Left colon (tissue), 2 donors: ENCODE data around the gene CORO2B. TPM values are rescaled to one million over a fixed set of nuclear protein-coding genes. Genes with fewer than 3 reads are reported as not detected.
"Not testable (repeated sequence)": the region's sequence is repeated elsewhere in the genome, so short reads cannot be mapped to it uniquely, and the experiment has no call there.

Experiments used
- ATAC-seq: fragments of 200-7000 bp; cut with Tn5 transposase; one replicate; pipeline ENCODE4 v1.9.1; 2020; ENCODE audit warnings: mild to moderate bottlenecking, moderate library complexity
- DNase-seq, 2 donors: peaks; one replicate each; pipeline ENCODE4 v3.0.0-alpha.2; 2020
- intact Hi-C, 2 donors: fragments of 100-400 bp; cut with DNase I in 1 of 2; cut with micrococcal nuclease in 1 of 2; formaldehyde crosslinking; loops; one replicate each; pipeline versions ENCODE4 v1.11.2 to v1.14.0; 2022; cut with DNase I, micrococcal nuclease
- total RNA-seq, 2 donors: library from RNA; stranded (reverse); fragmentation: NEBNext Ultra II Directional; extraction: Animal tissue kit (Norgen Biotek cat#: 25700); gene quantifications; one replicate each; pipeline ENCODE4 v1.2.1, GENCODE V29; 2021
- donor health status: DM: no; HTN: no; CAD: no.
- donor health status: DM: yes; HTN: yes; CAD: no.

The CORO2B gene
- total RNA-seq, 2 donors from 2014 or later, result 0.67 to 1.6 TPM

- no peak for ATAC-seq
- intact Hi-C loops, result no loop called here
- no peak for DNase-seq
Measured at GRCh38 chr15:68633231-68634121, 54.7 kb downstream of the CORO2B start.

DNA sequence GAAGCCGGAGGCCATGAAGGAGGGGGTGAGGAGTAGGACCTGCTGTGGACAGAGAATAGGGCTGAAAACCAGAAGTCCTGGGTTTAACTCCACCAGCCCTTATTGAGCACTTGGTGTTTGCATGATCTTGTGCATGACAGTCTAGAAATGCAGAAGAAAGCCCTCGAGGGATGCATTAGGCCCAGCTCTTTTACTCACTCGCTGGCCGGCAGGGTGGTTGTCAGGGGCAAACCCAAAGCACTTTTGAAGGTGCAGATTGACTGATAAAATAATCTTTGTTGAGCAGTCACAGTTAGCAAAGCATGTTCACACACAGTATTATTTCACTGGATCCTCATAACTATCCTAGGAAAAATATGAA is 55.3 kb downstream of the CORO2B start:
- no peak for DNase-seq
- intact Hi-C loops, result no loop called here
- no peak for ATAC-seq

GRCh38 chr15:68634531-68634930 is 55.7 kb downstream of the CORO2B start:
- intact Hi-C loops, result no loop called here
- ATAC-seq (no peak), DNase-seq (no peak)

DNA sequence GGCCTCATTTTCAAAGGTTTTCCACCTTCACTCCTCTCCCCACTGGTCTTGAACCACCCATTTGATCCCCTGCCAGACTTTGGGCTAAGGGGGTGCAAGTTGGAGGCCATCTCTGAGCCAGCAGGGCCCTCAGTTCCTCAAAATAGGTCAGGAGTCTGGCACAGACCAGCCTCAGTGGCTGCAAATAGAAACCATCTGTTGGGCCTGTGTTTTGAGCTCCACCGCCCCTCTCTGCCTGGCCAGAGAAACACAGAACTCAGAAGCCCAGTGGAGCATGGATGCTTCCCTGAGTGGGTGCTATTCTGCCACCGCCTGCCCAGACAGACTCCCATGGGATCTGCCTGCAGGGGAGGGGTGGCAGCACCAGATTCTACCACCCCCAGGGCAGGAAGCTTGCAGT is 56.3 kb downstream of the CORO2B start:
- DNase-seq (no peak), ATAC-seq (no peak)
- intact Hi-C loops, result no loop called here

- ATAC-seq (no peak), DNase-seq (no peak)
- intact Hi-C loops, result no loop called here
Measured at GRCh38 chr15:68636256-68636655, 57.5 kb downstream of the CORO2B start.

DNA sequence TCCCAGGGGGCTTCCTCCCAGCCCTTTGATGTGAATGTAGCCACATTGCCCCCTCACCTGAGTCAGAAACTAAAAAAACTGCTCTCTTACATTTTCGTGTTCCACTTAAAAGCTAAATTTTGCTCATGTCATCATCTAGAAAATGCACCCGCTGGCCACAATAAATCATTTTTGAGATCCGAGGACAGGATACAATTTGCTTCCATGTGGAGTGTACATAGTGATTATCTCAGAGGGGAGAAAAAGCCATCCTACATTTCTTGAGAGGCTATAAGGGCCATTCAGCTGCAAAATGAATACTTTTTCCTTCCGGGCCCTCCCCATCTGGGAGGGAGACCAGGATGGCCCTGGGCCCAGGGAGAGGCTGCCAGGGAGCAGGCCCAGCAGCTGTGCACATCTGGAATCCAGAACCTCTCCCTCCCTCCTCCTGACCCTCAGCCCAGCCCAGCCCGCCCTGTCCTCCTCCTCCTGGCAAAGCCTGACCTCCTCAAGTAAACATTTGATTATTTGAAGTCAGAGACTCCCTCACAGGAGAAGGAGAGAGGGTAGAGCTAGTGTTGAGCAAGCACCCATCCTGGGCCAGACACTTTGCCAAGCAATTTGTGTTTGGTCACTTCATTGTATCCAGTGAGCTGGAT is 59.1 kb downstream of the CORO2B start:
- intact Hi-C loops, result no loop called here
- DNase-seq, result peak in 1 of 2 donors; percentile 35
- ATAC-seq, result no peak

GRCh38 chr15:68638953-68639515 is 60.2 kb downstream of the CORO2B start:
- intact Hi-C loops, result no loop called here
- DNase-seq (no peak), ATAC-seq (no peak)

GRCh38 chr15:68639926-68640600 is 61.3 kb downstream of the CORO2B start:
- ATAC-seq, result no peak
- DNase-seq, result no peak
- intact Hi-C loops, result no loop called here

GRCh38 chr15:68640791-68641331 is 62.1 kb downstream of the CORO2B start:
- DNase-seq, result no peak
- intact Hi-C loops, result no loop called here
- ATAC-seq, result no peak

- no peak for DNase-seq
- intact Hi-C loops, result no loop called here
- ATAC-seq, result no peak
Measured at GRCh38 chr15:68641376-68641775, 62.6 kb downstream of the CORO2B start.

DNA sequence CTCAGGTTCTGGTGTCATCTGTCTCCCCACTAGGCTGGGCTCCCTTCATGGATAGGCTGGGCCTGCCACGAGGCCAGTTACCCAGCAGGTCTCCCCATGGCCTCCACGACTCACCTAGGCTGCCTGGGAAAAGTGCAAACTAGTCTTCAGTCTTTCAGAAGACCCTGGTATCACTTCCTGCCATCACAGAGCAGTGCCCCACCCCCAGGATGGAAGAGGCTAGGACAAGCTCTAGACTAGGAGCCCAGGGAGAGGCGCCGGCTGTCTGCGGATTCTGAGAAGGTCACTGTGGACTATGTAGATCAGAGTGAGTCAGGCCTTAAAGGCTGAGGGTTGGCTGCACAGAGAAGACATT is 63.7 kb downstream of the CORO2B start:
- DNase-seq (no peak), ATAC-seq (no peak)
- intact Hi-C loops, result no loop called here

DNA sequence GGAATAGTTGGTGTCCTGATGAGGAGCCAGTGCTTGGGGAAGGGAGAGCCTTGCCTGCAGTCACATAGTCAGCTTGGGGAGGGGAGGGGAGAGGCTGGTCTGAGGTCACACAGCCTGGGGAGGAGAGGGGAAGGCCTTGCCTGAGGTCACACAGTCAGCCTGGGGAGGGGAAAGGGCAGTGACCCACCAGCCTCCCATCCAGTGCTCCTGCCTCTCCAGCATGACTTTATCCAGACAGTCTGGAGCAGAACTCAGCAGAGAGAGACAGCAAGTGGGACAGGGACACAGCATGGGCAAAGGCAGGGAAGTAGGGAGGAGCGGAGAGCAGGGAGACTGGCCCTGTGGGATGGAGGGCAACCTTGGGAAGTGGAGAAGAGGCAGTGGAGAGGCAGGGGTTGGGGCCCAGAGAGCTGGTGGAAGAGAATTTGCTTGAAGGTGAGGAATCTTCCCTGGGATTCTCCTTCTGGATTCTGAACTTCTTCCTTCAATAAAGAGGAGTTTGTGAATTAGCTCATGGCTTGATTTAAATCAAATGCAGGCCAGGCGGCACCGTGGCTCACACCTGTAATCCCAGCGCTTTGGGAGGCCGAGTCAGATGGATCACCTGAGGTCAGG is 64.5 kb downstream of the CORO2B start:
- ATAC-seq, result no peak
- intact Hi-C loops, result no loop called here
- no peak for DNase-seq

DNA sequence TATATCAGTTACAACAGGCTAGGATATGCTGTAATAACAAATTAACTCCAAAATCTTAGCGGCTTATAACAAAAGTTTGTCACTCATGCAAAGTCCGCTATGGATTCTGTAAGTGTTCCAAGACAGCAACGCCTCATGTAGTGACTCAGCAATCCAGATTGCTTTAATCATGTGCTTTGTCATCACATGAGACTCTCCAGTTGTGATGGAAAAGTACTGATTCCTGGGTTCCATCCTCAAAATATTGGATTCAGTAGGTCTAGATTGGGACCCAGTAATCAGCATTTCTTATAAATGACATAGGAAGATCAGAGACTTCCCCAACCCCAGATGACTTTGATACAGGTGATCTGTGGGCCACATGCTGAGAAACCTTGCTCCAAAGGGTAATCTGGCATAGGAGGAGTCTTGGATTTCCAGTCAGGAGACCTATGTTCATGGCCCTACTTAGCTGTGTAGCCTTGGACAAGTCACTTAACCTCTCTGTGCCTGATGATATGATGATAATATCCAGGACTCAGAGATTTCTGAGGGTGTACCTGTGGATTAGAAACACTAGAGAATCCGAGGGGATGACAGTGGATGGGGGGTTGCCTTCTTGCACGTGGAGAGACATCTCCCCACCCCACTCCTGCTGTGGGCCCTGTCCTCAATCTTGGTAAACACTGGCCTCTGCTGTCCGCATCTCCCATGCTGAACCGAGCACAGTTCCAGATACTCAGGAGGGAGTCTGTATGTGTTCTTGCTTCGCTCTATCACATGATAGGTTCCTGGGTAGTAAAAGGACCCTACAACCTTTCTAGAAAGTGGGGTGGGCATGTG is 65.5 kb downstream of the CORO2B start:
- intact Hi-C loops, result no loop called here
- ATAC-seq (no peak), DNase-seq (no peak)

- DNase-seq, result no peak
- intact Hi-C loops, result no loop called here
- ATAC-seq, result no peak
Measured at GRCh38 chr15:68644996-68645395, 66.2 kb downstream of the CORO2B start.

DNA sequence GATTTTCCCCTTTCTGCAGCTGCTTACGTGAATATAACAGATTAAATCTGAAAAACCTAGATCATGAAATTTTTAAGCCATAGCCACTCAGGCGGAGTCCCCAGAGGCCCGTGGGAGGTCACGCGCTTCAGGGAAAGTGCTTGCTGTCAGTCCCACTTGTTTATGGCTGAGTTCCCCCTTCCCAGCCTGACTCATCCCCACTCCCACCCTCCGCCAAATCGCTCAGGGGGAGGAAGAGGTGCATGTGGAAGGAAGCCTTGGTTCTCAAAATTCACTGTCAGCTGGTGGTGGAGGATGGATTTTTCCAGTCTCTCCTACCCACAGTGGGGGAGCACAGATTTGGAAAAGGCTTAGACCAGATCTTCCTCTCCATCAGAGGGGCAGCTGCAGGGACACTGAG is 67.4 kb downstream of the CORO2B start:
- DNase-seq (no peak), ATAC-seq (no peak)
- intact Hi-C loops, result no loop called here

DNA sequence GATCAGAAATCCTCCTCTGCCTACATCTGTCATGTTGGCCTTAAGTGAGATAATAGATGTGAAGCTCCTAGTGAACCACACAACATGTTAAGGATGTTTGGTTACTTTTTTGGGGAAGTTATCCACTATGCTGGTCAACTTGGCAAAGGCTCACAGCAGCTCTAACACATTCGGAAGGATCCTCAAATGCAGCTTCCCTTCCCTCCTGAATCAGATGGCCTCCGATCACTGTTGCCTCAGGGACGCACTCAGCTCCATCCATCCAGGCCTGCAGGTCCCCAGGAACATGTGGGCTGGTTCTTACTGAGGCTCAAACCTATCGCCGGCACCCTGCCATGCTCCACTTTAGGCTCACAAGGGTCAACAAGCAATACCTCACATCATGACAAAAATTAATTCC is 67.9 kb downstream of the CORO2B start:
- intact Hi-C loops, result no loop called here
- DNase-seq (no peak), ATAC-seq (no peak)

- intact Hi-C loops, DNase-seq, ATAC-seq: not testable (repeated sequence)
Measured at GRCh38 chr15:68647361-68647760, 68.6 kb downstream of the CORO2B start.
